SK-N-SH (cell line): ENCODE data around the gene ART1. TPM values are rescaled to one million over a fixed set of nuclear protein-coding genes. Genes with fewer than 3 reads are reported as not detected.

Source experiments
- CTCF ChIA-PET: fragments of 300-600, 350-600 bp; formaldehyde crosslinking; extraction: SDS; loops from one replicate; lab custom pipeline; 2021; lab: Yijun Ruan, JAX
- POLR2A ChIA-PET: fragments of 350-600 bp; sonication (Branson Sonifier 250); formaldehyde crosslinking; extraction: SDS; loops from one replicate; lab custom pipeline; 2020; ENCODE audit warnings: antibody characterized with exemption, inconsistent platforms; lab: Yijun Ruan, JAX
- DNase-seq: peaks from one replicate; pipeline ENCODE4 v3.0.0; 2012
- H2AFZ ChIP-seq: fragments of 200-600 bp; sonication (generic); 2 replicates; pipeline ENCODE4 v1.8.1; 2016; ENCODE audit warnings: antibody characterized with exemption, mild to moderate bottlenecking, low read depth
- H3F3A ChIP-seq: fragments of 200-600 bp; sonication (generic); replicated peaks from 2 replicates; pipeline ENCODE3; 2016; ENCODE audit warnings: antibody characterized with exemption, mild to moderate bottlenecking; ENCODE audit not compliant: insufficient read depth
- H3K27ac ChIP-seq, 2 experiments: fragments of 200-500 bp in 1 of 2; fragments of 200-600 bp in 1 of 2; sonication (Bioruptor generic) in 1 of 2; sonication (generic), shearing (Covaris generic) in 1 of 2; 2 replicates each; pipeline versions ENCODE4 v1.5.1 to v1.6.1; 2014 to 2016; ENCODE audit warnings: low read depth in 2 of 2, inconsistent platforms in 1 of 2, low read length in 1 of 2, mild to moderate bottlenecking in 1 of 2, mixed read lengths in 1 of 2
- H3K27me3 ChIP-seq: fragments of 200-600 bp; sonication (generic), shearing (Covaris generic); 2 replicates; pipeline ENCODE4 v1.6.1; 2016; ENCODE audit warnings: mixed run types; ENCODE audit not compliant: insufficient read depth
- H3K36me3 ChIP-seq, 2 experiments: fragments of 200-500 bp in 1 of 2; fragments of 200-600 bp in 1 of 2; sonication (Bioruptor generic) in 1 of 2; sonication (generic) in 1 of 2; replicated peaks in 1 of 2; 2 replicates each; pipeline versions ENCODE3 to v1.5.1; 2014 to 2016; ENCODE audit warnings: low read length in 1 of 2, mild to moderate bottlenecking in 1 of 2; ENCODE audit not compliant: insufficient read depth in 2 of 2, control insufficient read depth in 1 of 2
- H3K4me1 ChIP-seq, 2 experiments: fragments of 200-500 bp in 1 of 2; fragments of 200-600 bp in 1 of 2; sonication (Bioruptor generic) in 1 of 2; sonication (generic), shearing (Covaris generic) in 1 of 2; 2 replicates each; pipeline versions ENCODE4 v1.5.1 to v1.6.1; 2014 to 2016; ENCODE audit warnings: low read depth in 1 of 2, low read length in 1 of 2, mixed run types in 1 of 2; ENCODE audit not compliant: insufficient read depth in 2 of 2, control insufficient read depth in 1 of 2
- H3K4me2 ChIP-seq: fragments of 200-600 bp; sonication (generic), shearing (Covaris generic); 2 replicates; pipeline ENCODE4 v1.6.1; 2017; ENCODE audit warnings: mixed run types
- H3K4me3 ChIP-seq, 2 experiments: fragments of 200-500 bp in 1 of 2; fragments of 200-600 bp in 1 of 2; sonication (Bioruptor generic) in 1 of 2; sonication (generic), shearing (Covaris generic) in 1 of 2; 2 replicates each; pipeline versions ENCODE4 v1.5.1 to v1.8.1; 2014 to 2016; ENCODE audit warnings: low read depth in 2 of 2, inconsistent platforms in 1 of 2, low read length in 1 of 2, mild to moderate bottlenecking in 1 of 2, mixed read lengths in 1 of 2, moderate library complexity in 1 of 2
- H3K79me2 ChIP-seq: fragments of 200-600 bp; sonication (generic); 2 replicates; pipeline ENCODE4 v1.8.1; 2017; ENCODE audit warnings: mild to moderate bottlenecking; ENCODE audit not compliant: insufficient read depth
- H3K9ac ChIP-seq: fragments of 200-600 bp; sonication (generic); 2 replicates; pipeline ENCODE4 v1.6.1; 2017; ENCODE audit warnings: mixed run types
- H3K9me2 ChIP-seq: fragments of 200-600 bp; sonication (generic); 2 replicates; pipeline ENCODE4 v1.6.1; 2017; ENCODE audit warnings: mixed run types
- H3K9me3 ChIP-seq: fragments of 200-600 bp; sonication (generic); 2 replicates; pipeline ENCODE4 v1.6.1; 2017; ENCODE audit warnings: mixed run types, mild to moderate bottlenecking, moderate library complexity
- H4K20me1 ChIP-seq: fragments of 200-600 bp; sonication (generic); 2 replicates; pipeline ENCODE4 v1.6.1; 2017; ENCODE audit warnings: mild to moderate bottlenecking, mixed run types; ENCODE audit not compliant: insufficient read depth
- ELF1 ChIP-seq: IDR thresholded peaks from 2 replicates; pipeline ENCODE4 v1.4.0; 2012
- EP300 ChIP-seq, 2 experiments: IDR thresholded peaks; 2 replicates each; pipeline versions ENCODE4 v1.4.0 to v1.6.1; 2012; ENCODE audit warnings: borderline replicate concordance in 1 of 2, low read depth in 1 of 2, low read length in 1 of 2
- GATA2 ChIP-seq: sonication (generic); formaldehyde crosslinking; IDR thresholded peaks from 2 replicates; pipeline ENCODE4 v1.5.0; 2020; ENCODE audit warnings: mild to moderate bottlenecking, missing genetic modification reagents
- MEF2A ChIP-seq: IDR thresholded peaks from 2 replicates; pipeline ENCODE4 v1.4.0; 2012; ENCODE audit warnings: low read depth, borderline replicate concordance
- MXI1 ChIP-seq: IDR thresholded peaks from 2 replicates; pipeline ENCODE4 v1.6.1; 2012; ENCODE audit warnings: mild to moderate bottlenecking, low read depth, low read length, improper control_type of control experiment
- NRF1 ChIP-seq: IDR thresholded peaks from 2 replicates; pipeline ENCODE4 v1.6.1; 2012; ENCODE audit warnings: low read depth, mild to moderate bottlenecking, low read length
- POLR2AphosphoS5 ChIP-seq: IDR thresholded peaks from 2 replicates; pipeline ENCODE4 v1.6.1; 2012; ENCODE audit warnings: low read depth, low read length
- RFX5 ChIP-seq: IDR thresholded peaks from 2 replicates; pipeline ENCODE4 v1.6.1; 2012; ENCODE audit warnings: mild to moderate bottlenecking, improper control_type of control experiment, low read length
- RXRA ChIP-seq: IDR thresholded peaks from 2 replicates; pipeline ENCODE4 v1.4.0; 2012; ENCODE audit warnings: low read depth, mild to moderate bottlenecking, borderline replicate concordance
- SMC3 ChIP-seq: IDR thresholded peaks from 2 replicates; pipeline ENCODE4 v1.6.1; 2012; ENCODE audit warnings: low read depth, low read length, improper control_type of control experiment
- TCF12 ChIP-seq: IDR thresholded peaks from 2 replicates; pipeline ENCODE4 v1.4.0; 2012
- TEAD4 ChIP-seq: IDR thresholded peaks from 2 replicates; pipeline ENCODE4 v1.4.0; 2012; ENCODE audit warnings: mild to moderate bottlenecking, borderline replicate concordance; ENCODE audit not compliant: insufficient read depth
- WGBS: methylation state at CpG from one replicate; pipeline ENCODE4 v1.1.6; 2017; ENCODE audit warnings: low lambda C conversion rate; 5-methylcytosine and 5-hydroxymethylcytosine counted together
- polyA plus RNA-seq, 3 experiments: library from polyadenylated mRNA; depleted of rRNA; stranded (reverse); fragments of >200 nt; gene quantifications; 2 replicates each; pipeline ENCODE4 v1.2.3, GENCODE V29; 2012
- TF ChIP-seq, protein P1 (sequence below): IDR thresholded peaks from 2 replicates; pipeline ENCODE4 v1.6.1; 2012; ENCODE audit warnings: mild to moderate bottlenecking, low read depth, low read length, moderate library complexity
- TF ChIP-seq, protein P2 (sequence below): IDR thresholded peaks from 2 replicates; pipeline ENCODE4 v1.4.0; 2012; ENCODE audit warnings: low read depth, borderline replicate concordance
- TF ChIP-seq, protein P3 (sequence below): fragments of 150-350 bp; IDR thresholded peaks from 2 replicates; pipeline ENCODE4 v1.6.1; 2017; ENCODE audit warnings: antibody characterized with exemption, low read length, low read depth, borderline replicate concordance

ART1 gene
- polyA plus RNA-seq, 1 of the 3 experiments (the other 2 are of a cell fraction): not detected

DNA sequence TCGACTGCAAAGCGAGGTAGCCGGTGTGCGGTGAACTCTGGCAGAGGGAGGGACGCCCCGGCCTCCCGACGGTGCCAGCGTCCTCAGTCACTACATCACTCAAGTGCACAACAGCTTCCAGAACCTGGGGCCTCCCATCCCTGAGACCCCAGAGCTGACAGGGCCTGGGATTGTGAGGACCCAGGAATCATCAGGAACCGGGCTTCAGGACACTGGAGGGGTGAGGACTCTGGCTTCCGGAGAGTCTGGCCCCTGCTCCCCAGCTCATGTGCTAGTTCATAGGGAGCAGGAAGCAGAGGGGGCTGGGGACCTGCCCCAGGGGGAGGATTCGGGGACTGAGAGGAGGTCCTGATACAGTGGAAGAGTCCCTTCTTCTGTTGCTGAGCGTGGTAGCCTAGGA lies 7.7 kb upstream of the ART1 start:
- H3K9ac ChIP-seq: no peak overlapping the region
- no peak overlapping the region for H2AFZ ChIP-seq
- TF ChIP-seq ELF1: no peak
- TF ChIP-seq TEAD4: no peak
- no peak for TF ChIP-seq EP300 (IDR thresholded peaks at IDR 0.05; ENCODE audit: borderline replicate concordance in 1 of 2, low read depth in 1 of 2, low read length in 1 of 2)
- TF ChIP-seq GATA2 (CRISPR knock-in tag): no peak
- no peak for TF ChIP-seq RFX5
- TF ChIP-seq MEF2A: no peak
- TF ChIP-seq, all 33 proteins: peak for 0
- Histone ChIP-seq H3K4me3 (no peak overlapping the region), H3K9me2 (no peaks in the 10 kb centered on the region), H3K27ac (no peak overlapping the region), H3K79me2 (no peaks in the 10 kb centered on the region), H3K9me3 (no peaks in the 10 kb centered on the region), H4K20me1 (no peaks in the 10 kb centered on the region), H3K27me3 (no peaks in the 10 kb centered on the region), H3K4me1 (peaks cover 0 to 3% of the 10 kb centered on the region in 2 experiments; a peak in 1 of 4 replicates), H3K4me2 (no peak overlapping the region), H3F3A (no peaks in the 10 kb centered on the region), H3K36me3 (no peaks in the 10 kb centered on the region)
- WGBS: 54% methylated on average over 12 of the region's 13 CpGs
- CTCF ChIA-PET: no interaction called here
- POLR2A ChIA-PET: no interaction called here
- DNase-seq: no peak

DNA sequence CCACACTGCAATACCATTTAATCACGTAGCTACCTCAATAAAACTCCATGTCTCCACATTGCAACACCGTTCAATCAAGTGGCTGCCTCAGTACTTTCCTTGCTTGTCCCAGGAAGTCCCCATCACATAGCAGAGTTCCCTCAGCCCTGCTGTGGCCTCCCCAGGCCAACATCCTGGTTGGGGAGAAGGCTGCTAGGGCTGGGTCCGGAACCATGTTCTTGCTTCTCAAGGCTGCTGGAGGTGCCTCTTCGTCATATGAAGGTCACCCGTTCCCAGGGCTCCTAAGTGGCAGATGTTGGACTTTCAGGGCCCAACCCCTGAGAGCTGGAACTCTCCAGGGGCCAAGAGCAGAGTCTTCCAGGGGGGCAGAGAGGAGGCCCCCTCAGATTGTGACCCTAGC lies 6.4 kb upstream of the ART1 start:
- Histone ChIP-seq H3K27ac (no peak overlapping the region), H3K4me3 (no peak overlapping the region), H3K79me2 (no peaks in the 10 kb centered on the region), H3K36me3 (no peaks in the 10 kb centered on the region), H2AFZ (no peak overlapping the region), H3K4me1 (peaks cover 0 to 8% of the 10 kb centered on the region in 2 experiments; a peak in 1 of 4 replicates), H3K27me3 (no peaks in the 10 kb centered on the region), H3K4me2 (no peak overlapping the region), H4K20me1 (no peaks in the 10 kb centered on the region), H3K9me2 (no peaks in the 10 kb centered on the region), H3F3A (no peaks in the 10 kb centered on the region), H3K9ac (no peak overlapping the region), H3K9me3 (no peaks in the 10 kb centered on the region)
- 65% methylated on average over 5 of the region's 5 CpGs for WGBS
- CTCF ChIA-PET: no interaction called here
- TF ChIP-seq RXRA: no peak
- no peak for TF ChIP-seq SMC3
- TF ChIP-seq, protein P1, sequence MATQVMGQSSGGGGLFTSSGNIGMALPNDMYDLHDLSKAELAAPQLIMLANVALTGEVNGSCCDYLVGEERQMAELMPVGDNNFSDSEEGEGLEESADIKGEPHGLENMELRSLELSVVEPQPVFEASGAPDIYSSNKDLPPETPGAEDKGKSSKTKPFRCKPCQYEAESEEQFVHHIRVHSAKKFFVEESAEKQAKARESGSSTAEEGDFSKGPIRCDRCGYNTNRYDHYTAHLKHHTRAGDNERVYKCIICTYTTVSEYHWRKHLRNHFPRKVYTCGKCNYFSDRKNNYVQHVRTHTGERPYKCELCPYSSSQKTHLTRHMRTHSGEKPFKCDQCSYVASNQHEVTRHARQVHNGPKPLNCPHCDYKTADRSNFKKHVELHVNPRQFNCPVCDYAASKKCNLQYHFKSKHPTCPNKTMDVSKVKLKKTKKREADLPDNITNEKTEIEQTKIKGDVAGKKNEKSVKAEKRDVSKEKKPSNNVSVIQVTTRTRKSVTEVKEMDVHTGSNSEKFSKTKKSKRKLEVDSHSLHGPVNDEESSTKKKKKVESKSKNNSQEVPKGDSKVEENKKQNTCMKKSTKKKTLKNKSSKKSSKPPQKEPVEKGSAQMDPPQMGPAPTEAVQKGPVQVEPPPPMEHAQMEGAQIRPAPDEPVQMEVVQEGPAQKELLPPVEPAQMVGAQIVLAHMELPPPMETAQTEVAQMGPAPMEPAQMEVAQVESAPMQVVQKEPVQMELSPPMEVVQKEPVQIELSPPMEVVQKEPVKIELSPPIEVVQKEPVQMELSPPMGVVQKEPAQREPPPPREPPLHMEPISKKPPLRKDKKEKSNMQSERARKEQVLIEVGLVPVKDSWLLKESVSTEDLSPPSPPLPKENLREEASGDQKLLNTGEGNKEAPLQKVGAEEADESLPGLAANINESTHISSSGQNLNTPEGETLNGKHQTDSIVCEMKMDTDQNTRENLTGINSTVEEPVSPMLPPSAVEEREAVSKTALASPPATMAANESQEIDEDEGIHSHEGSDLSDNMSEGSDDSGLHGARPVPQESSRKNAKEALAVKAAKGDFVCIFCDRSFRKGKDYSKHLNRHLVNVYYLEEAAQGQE: no peak
- TF ChIP-seq, protein P2, sequence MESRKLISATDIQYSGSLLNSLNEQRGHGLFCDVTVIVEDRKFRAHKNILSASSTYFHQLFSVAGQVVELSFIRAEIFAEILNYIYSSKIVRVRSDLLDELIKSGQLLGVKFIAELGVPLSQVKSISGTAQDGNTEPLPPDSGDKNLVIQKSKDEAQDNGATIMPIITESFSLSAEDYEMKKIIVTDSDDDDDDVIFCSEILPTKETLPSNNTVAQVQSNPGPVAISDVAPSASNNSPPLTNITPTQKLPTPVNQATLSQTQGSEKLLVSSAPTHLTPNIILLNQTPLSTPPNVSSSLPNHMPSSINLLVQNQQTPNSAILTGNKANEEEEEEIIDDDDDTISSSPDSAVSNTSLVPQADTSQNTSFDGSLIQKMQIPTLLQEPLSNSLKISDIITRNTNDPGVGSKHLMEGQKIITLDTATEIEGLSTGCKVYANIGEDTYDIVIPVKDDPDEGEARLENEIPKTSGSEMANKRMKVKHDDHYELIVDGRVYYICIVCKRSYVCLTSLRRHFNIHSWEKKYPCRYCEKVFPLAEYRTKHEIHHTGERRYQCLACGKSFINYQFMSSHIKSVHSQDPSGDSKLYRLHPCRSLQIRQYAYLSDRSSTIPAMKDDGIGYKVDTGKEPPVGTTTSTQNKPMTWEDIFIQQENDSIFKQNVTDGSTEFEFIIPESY: no peak
- TF ChIP-seq MXI1: no peak
- TF ChIP-seq RFX5: no peak
- TF ChIP-seq NRF1: no peak
- TF ChIP-seq ELF1: no peak
- no peak for TF ChIP-seq TCF12
- TF ChIP-seq, protein P3, sequence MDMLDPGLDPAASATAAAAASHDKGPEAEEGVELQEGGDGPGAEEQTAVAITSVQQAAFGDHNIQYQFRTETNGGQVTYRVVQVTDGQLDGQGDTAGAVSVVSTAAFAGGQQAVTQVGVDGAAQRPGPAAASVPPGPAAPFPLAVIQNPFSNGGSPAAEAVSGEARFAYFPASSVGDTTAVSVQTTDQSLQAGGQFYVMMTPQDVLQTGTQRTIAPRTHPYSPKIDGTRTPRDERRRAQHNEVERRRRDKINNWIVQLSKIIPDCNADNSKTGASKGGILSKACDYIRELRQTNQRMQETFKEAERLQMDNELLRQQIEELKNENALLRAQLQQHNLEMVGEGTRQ: no peak
- TF ChIP-seq POLR2AphosphoS5: no peak
- no peak for DNase-seq
- POLR2A ChIA-PET: no interaction called here
